Nephron (organoid): ENCODE measurements around the gene TOR4A.

Experiments
- H3K27ac Mint-ChIP-seq, 3 experiments: 2 replicates each; pipeline ENCODE4 v1.8.0; 2020; ENCODE audit warnings: mixed read lengths in 3 of 3, mild to moderate bottlenecking in 2 of 3, moderate library complexity in 1 of 3
- H3K27me3 Mint-ChIP-seq: 2 replicates; pipeline ENCODE4 v1.8.0; 2021; ENCODE audit warnings: low read depth, mild to moderate bottlenecking, moderate library complexity, mixed read lengths
- H3K36me3 Mint-ChIP-seq: 2 replicates; pipeline ENCODE4 v1.8.0; 2020; ENCODE audit warnings: low read depth, mixed read lengths
- H3K4me1 Mint-ChIP-seq: 2 replicates; pipeline ENCODE4 v1.8.0; 2020; ENCODE audit warnings: mixed read lengths
- H3K4me3 Mint-ChIP-seq, 3 experiments: 2 replicates each; pipeline ENCODE4 v1.8.0; 2020; ENCODE audit warnings: mild to moderate bottlenecking in 3 of 3, mixed read lengths in 3 of 3, moderate library complexity in 2 of 3
- H3K9me3 Mint-ChIP-seq: 2 replicates; pipeline ENCODE4 v1.8.0; 2020; ENCODE audit warnings: mixed read lengths
- CTCF ChIP-seq, 3 experiments: fragments of 200-600 bp; sonication (generic); IDR thresholded peaks; one replicate each; pipeline ENCODE4 v1.5.0; 2021; ENCODE audit warnings: antibody characterized with exemption in 3 of 3; ENCODE audit not compliant: unreplicated experiment in 3 of 3

Gene TOR4A

GRCh38 chr9:137308057-137308619 lies 30.6 kb downstream of the TOR4A start:
- no peak for TF ChIP-seq CTCF (IDR thresholded peaks at IDR 0.05; ENCODE audit: unreplicated experiment in 3 of 3)
- Mint-ChIP-seq H3K4me3 (no peak overlapping the region), H3K9me3 (no peaks in the 10 kb centered on the region), H3K36me3 (no peaks in the 10 kb centered on the region), H3K27ac (no peak overlapping the region), H3K27me3 (peaks cover 4% of the 10 kb centered on the region), H3K4me1 (peaks cover 2% of the 10 kb centered on the region)

- Mint-ChIP-seq H3K4me3 (no peak overlapping the region), H3K36me3 (no peaks in the 10 kb centered on the region), H3K27ac (no peak overlapping the region), H3K9me3 (no peaks in the 10 kb centered on the region), H3K27me3 (no peaks in the 10 kb centered on the region), H3K4me1 (peaks cover 5% of the 10 kb centered on the region)
- TF ChIP-seq CTCF (IDR thresholded peaks at IDR 0.05; ENCODE audit: unreplicated experiment in 3 of 3), result no peak
Measured at GRCh38 chr9:137309368-137310188, 32.1 kb downstream of the TOR4A start.

GRCh38 chr9:137310189-137311052 lies 32.9 kb downstream of the TOR4A start:
- H3K27me3 Mint-ChIP-seq, result no peaks in the 10 kb centered on the region
- no peak overlapping the region for H3K4me3 Mint-ChIP-seq
- H3K27ac Mint-ChIP-seq, result no peak overlapping the region
- no peak for TF ChIP-seq CTCF (IDR thresholded peaks at IDR 0.05; ENCODE audit: unreplicated experiment in 3 of 3)
- H3K4me1 Mint-ChIP-seq, result peaks cover 5% of the 10 kb centered on the region
- no peaks in the 10 kb centered on the region for H3K9me3 Mint-ChIP-seq
- no peaks in the 10 kb centered on the region for H3K36me3 Mint-ChIP-seq

GRCh38 chr9:137311171-137311985 lies 33.9 kb downstream of the TOR4A start:
- Mint-ChIP-seq H3K27me3 (no peaks in the 10 kb centered on the region), H3K9me3 (no peaks in the 10 kb centered on the region), H3K27ac (no peak overlapping the region), H3K4me1 (peaks cover 5% of the 10 kb centered on the region), H3K36me3 (no peaks in the 10 kb centered on the region), H3K4me3 (no peak overlapping the region)
- no peak for TF ChIP-seq CTCF (IDR thresholded peaks at IDR 0.05; ENCODE audit: unreplicated experiment in 3 of 3)

- H3K4me1 Mint-ChIP-seq, result peaks cover 5% of the 10 kb centered on the region
- no peaks in the 10 kb centered on the region for H3K27me3 Mint-ChIP-seq
- no peak overlapping the region for H3K27ac Mint-ChIP-seq
- H3K4me3 Mint-ChIP-seq, result no peak overlapping the region
- TF ChIP-seq CTCF (IDR thresholded peaks at IDR 0.05; ENCODE audit: unreplicated experiment in 3 of 3), result no peak
- no peaks in the 10 kb centered on the region for H3K9me3 Mint-ChIP-seq
- H3K36me3 Mint-ChIP-seq, result no peaks in the 10 kb centered on the region
Measured at GRCh38 chr9:137311986-137312851, 34.7 kb downstream of the TOR4A start.
